ENCODE results near the gene ATP2C1.
"Not testable (repeated sequence)": the region's sequence is repeated elsewhere in the genome, so short reads cannot be mapped to it uniquely, and the experiment has no call there.

The ATP2C1 gene

GRCh38 chr3:131033480-131034080, 139.7 kb downstream of the ATP2C1 start:
- H3K36me3 ChIP-seq (ENCODE audit: insufficient read depth, low read length): no peaks in the 10 kb centered on the region
- H2AFZ ChIP-seq (ENCODE audit: low read length, unreplicated experiment): no peak overlapping the region
- no peak overlapping the region for H3K4me3 ChIP-seq (ENCODE audit: low read depth, low read length)
- H3K27me3 ChIP-seq (ENCODE audit: insufficient read depth, low read length): no peaks in the 10 kb centered on the region
- H3K79me2 ChIP-seq (ENCODE audit: control insufficient read depth, insufficient read depth, low read length, unreplicated experiment): no peaks in the 10 kb centered on the region
- H3K27ac ChIP-seq (ENCODE audit: low read depth, low read length): no peak overlapping the region
- H3K4me1 ChIP-seq (ENCODE audit: control insufficient read depth, insufficient read depth, low read length, unreplicated experiment): peaks cover 18% of the 10 kb centered on the region

- H3K27ac ChIP-seq (ENCODE audit: low read depth, low read length): no peak overlapping the region
- no peak overlapping the region for H3K4me3 ChIP-seq (ENCODE audit: low read depth, low read length)
- H3K27me3 ChIP-seq (ENCODE audit: insufficient read depth, low read length): no peaks in the 10 kb centered on the region
- no peaks in the 10 kb centered on the region for H3K79me2 ChIP-seq (ENCODE audit: control insufficient read depth, insufficient read depth, low read length, unreplicated experiment)
- H3K36me3 ChIP-seq (ENCODE audit: insufficient read depth, low read length): no peaks in the 10 kb centered on the region
- H2AFZ ChIP-seq (ENCODE audit: low read length, unreplicated experiment): no peak overlapping the region
- peaks cover 18% of the 10 kb centered on the region for H3K4me1 ChIP-seq (ENCODE audit: control insufficient read depth, insufficient read depth, low read length, unreplicated experiment)
These were observed 142.4 kb downstream of the ATP2C1 start for GRCh38 chr3:131036200-131036816.

- peaks cover 18% of the 10 kb centered on the region for H3K4me1 ChIP-seq (ENCODE audit: control insufficient read depth, insufficient read depth, low read length, unreplicated experiment)
- no peaks in the 10 kb centered on the region for H3K79me2 ChIP-seq (ENCODE audit: control insufficient read depth, insufficient read depth, low read length, unreplicated experiment)
- H3K4me3 ChIP-seq (ENCODE audit: low read depth, low read length): no peak overlapping the region
- no peaks in the 10 kb centered on the region for H3K27me3 ChIP-seq (ENCODE audit: insufficient read depth, low read length)
- H3K36me3 ChIP-seq (ENCODE audit: insufficient read depth, low read length): no peaks in the 10 kb centered on the region
- H3K27ac ChIP-seq (ENCODE audit: low read depth, low read length): no peak overlapping the region
- H2AFZ ChIP-seq (ENCODE audit: low read length, unreplicated experiment): no peak overlapping the region
These were observed 143.1 kb downstream of the ATP2C1 start for GRCh38 chr3:131036986-131037385.

GRCh38 chr3:131038326-131038725, 144.4 kb downstream of the ATP2C1 start:
- Histone ChIP-seq H3K36me3 (ENCODE audit: insufficient read depth, low read length) (no peaks in the 10 kb centered on the region), H3K4me3 (ENCODE audit: low read depth, low read length) (no peak overlapping the region), H2AFZ (ENCODE audit: low read length, unreplicated experiment) (no peak overlapping the region), H3K4me1 (ENCODE audit: control insufficient read depth, insufficient read depth, low read length, unreplicated experiment) (peaks cover 18% of the 10 kb centered on the region), H3K79me2 (ENCODE audit: control insufficient read depth, insufficient read depth, low read length, unreplicated experiment) (no peaks in the 10 kb centered on the region), H3K27me3 (ENCODE audit: insufficient read depth, low read length) (no peaks in the 10 kb centered on the region), H3K27ac (ENCODE audit: low read depth, low read length) (no peak overlapping the region)

GRCh38 chr3:131042271-131042985, 148.5 kb downstream of the ATP2C1 start:
- H3K27ac ChIP-seq (ENCODE audit: low read depth, low read length); H3K36me3 ChIP-seq (ENCODE audit: insufficient read depth, low read length); H3K79me2 ChIP-seq (ENCODE audit: control insufficient read depth, insufficient read depth, low read length, unreplicated experiment); H2AFZ ChIP-seq (ENCODE audit: low read length, unreplicated experiment); H3K4me1 ChIP-seq (ENCODE audit: control insufficient read depth, insufficient read depth, low read length, unreplicated experiment); H3K4me3 ChIP-seq (ENCODE audit: low read depth, low read length); H3K27me3 ChIP-seq (ENCODE audit: insufficient read depth, low read length): not testable (repeated sequence)

- no peaks in the 10 kb centered on the region for H3K27me3 ChIP-seq (ENCODE audit: insufficient read depth, low read length)
- no peak overlapping the region for H3K4me3 ChIP-seq (ENCODE audit: low read depth, low read length)
- no peaks in the 10 kb centered on the region for H3K4me1 ChIP-seq (ENCODE audit: control insufficient read depth, insufficient read depth, low read length, unreplicated experiment)
- no peaks in the 10 kb centered on the region for H3K79me2 ChIP-seq (ENCODE audit: control insufficient read depth, insufficient read depth, low read length, unreplicated experiment)
- no peaks in the 10 kb centered on the region for H3K36me3 ChIP-seq (ENCODE audit: insufficient read depth, low read length)
- H2AFZ ChIP-seq (ENCODE audit: low read length, unreplicated experiment): no peak overlapping the region
- no peak overlapping the region for H3K27ac ChIP-seq (ENCODE audit: low read depth, low read length)
These were observed 153.7 kb downstream of the ATP2C1 start for GRCh38 chr3:131047582-131047981.

- H3K27ac ChIP-seq (ENCODE audit: low read depth, low read length): no peak overlapping the region
These were observed 154.1 kb downstream of the ATP2C1 start for GRCh38 chr3:131048030-131048429.

GRCh38 chr3:131050001-131050400, 156.1 kb downstream of the ATP2C1 start:
- Histone ChIP-seq H3K4me1 (ENCODE audit: control insufficient read depth, insufficient read depth, low read length, unreplicated experiment) (no peaks in the 10 kb centered on the region), H3K27me3 (ENCODE audit: insufficient read depth, low read length) (no peaks in the 10 kb centered on the region), H2AFZ (ENCODE audit: low read length, unreplicated experiment) (no peak overlapping the region), H3K27ac (ENCODE audit: low read depth, low read length) (no peak overlapping the region), H3K4me3 (ENCODE audit: low read depth, low read length) (no peak overlapping the region), H3K36me3 (ENCODE audit: insufficient read depth, low read length) (no peaks in the 10 kb centered on the region), H3K79me2 (ENCODE audit: control insufficient read depth, insufficient read depth, low read length, unreplicated experiment) (no peaks in the 10 kb centered on the region)

More at GRCh38 chr3:131048030-131048429, 154.1 kb downstream of the ATP2C1 start:
- no peaks in the 10 kb centered on the region for H3K4me1 ChIP-seq (ENCODE audit: control insufficient read depth, insufficient read depth, low read length, unreplicated experiment)
- H3K4me3 ChIP-seq (ENCODE audit: low read depth, low read length): no peak overlapping the region
- H3K79me2 ChIP-seq (ENCODE audit: control insufficient read depth, insufficient read depth, low read length, unreplicated experiment): no peaks in the 10 kb centered on the region
- H3K27me3 ChIP-seq (ENCODE audit: insufficient read depth, low read length): no peaks in the 10 kb centered on the region
- no peak overlapping the region for H2AFZ ChIP-seq (ENCODE audit: low read length, unreplicated experiment)
- no peaks in the 10 kb centered on the region for H3K36me3 ChIP-seq (ENCODE audit: insufficient read depth, low read length)

- Histone ChIP-seq H3K27me3 (ENCODE audit: insufficient read depth, low read length) (no peaks in the 10 kb centered on the region), H3K27ac (ENCODE audit: low read depth, low read length) (no peak overlapping the region), H2AFZ (ENCODE audit: low read length, unreplicated experiment) (no peak overlapping the region), H3K36me3 (ENCODE audit: insufficient read depth, low read length) (no peaks in the 10 kb centered on the region), H3K4me3 (ENCODE audit: low read depth, low read length) (no peak overlapping the region), H3K79me2 (ENCODE audit: control insufficient read depth, insufficient read depth, low read length, unreplicated experiment) (no peaks in the 10 kb centered on the region), H3K4me1 (ENCODE audit: control insufficient read depth, insufficient read depth, low read length, unreplicated experiment) (no peaks in the 10 kb centered on the region)
These were observed 159.4 kb downstream of the ATP2C1 start for GRCh38 chr3:131053043-131053859.

Data from ACC112 (cell line).